H1 (cell line): ENCODE results near the gene PLCL2. TPM values are rescaled to one million over a fixed set of nuclear protein-coding genes. Genes with fewer than 3 reads are reported as not detected.

ENCODE experiments used
- CBX5 ChIP-seq: fragments of 300-800, 300-1000 bp; sonication (generic); IDR thresholded peaks from 2 replicates; pipeline ENCODE4 v1.7.1; 2016; ENCODE audit warnings: antibody characterized with exemption, low read length, low read depth
- EGR1 ChIP-seq: IDR thresholded peaks from 2 replicates; pipeline ENCODE4 v1.6.1; 2011; ENCODE audit warnings: low read depth, low read length, borderline replicate concordance
- EP300 ChIP-seq, 2 experiments: IDR thresholded peaks; 1 replicate in 1 of 2; 2 replicates in 1 of 2; pipeline ENCODE4 v1.6.1; 2011 to 2012; ENCODE audit warnings: low read depth in 2 of 2, low read length in 2 of 2, mild to moderate bottlenecking in 2 of 2, borderline replicate concordance in 1 of 2, inconsistent platforms in 1 of 2, moderate library complexity in 1 of 2
- NRF1 ChIP-seq: IDR thresholded peaks from 2 replicates; pipeline ENCODE4 v1.6.1; 2011; ENCODE audit warnings: mild to moderate bottlenecking, low read depth, low read length, improper control_type of control experiment
- RBBP5 ChIP-seq: IDR thresholded peaks from 2 replicates; pipeline ENCODE4 v1.7.1; 2012; ENCODE audit warnings: low read depth, mild to moderate bottlenecking, inconsistent platforms, low read length, moderate library complexity, borderline replicate concordance
- TAF7 ChIP-seq: optimal IDR thresholded peaks from 2 replicates; pipeline ENCODE3; 2011; ENCODE audit warnings: low read depth, mild to moderate bottlenecking, inconsistent platforms, low read length, moderate library complexity, borderline replicate concordance
- polyA plus RNA-seq, 7 experiments: library from polyadenylated mRNA; depleted of rRNA in 3 of 7; stranded (reverse) in 5 of 7; unstranded in 2 of 7; fragments of >200 nt in 5 of 7; fragments of 200-250 nt in 2 of 7; gene quantifications; 1 replicate in 5 of 7; 2 replicates in 1 of 7; 4 replicates in 1 of 7; pipeline versions ENCODE4 v1.2.1 to v1.2.3, GENCODE V29; 2011 to 2013; ENCODE audit warnings: missing spikeins in 2 of 7, mixed read lengths in 2 of 7
- total RNA-seq: library from RNA; stranded (reverse); fragmentation: NEBNext Ultra II Directional; extraction: Animal tissue kit (Norgen Biotek cat#: 25700); gene quantifications from 2 replicates; pipeline ENCODE4 v1.2.1, GENCODE V29; 2021

Gene PLCL2
- total and polyA plus RNA-seq, 2 of the 8 experiments (the other 6 are each of a cell fraction or from before 2014, with no cell fraction given) = 3.5 to 6.8 TPM

- TF ChIP-seq EP300 (IDR thresholded peaks at IDR 0.05; ENCODE audit: borderline replicate concordance in 1 of 2, low read depth in 2 of 2, low read length in 2 of 2) = no peak
- no peak for TF ChIP-seq TAF7
- TF ChIP-seq CBX5 = no peak
- no peak for TF ChIP-seq NRF1
- TF ChIP-seq RBBP5 = no peak
- TF ChIP-seq EGR1 = no peak
These were observed 154.3 kb downstream of the PLCL2 start (continued) for GRCh38 chr3:17038900-17039553.
